Measurements from ENCODE around the gene ATP6V1F. TPM values are rescaled to one million over a fixed set of nuclear protein-coding genes. Genes with fewer than 3 reads are reported as not detected.

Gene ATP6V1F
- total RNA-seq, 3 donors from 2014 or later, result 55.6 to 85.5 (median 82.4) TPM

DNA sequence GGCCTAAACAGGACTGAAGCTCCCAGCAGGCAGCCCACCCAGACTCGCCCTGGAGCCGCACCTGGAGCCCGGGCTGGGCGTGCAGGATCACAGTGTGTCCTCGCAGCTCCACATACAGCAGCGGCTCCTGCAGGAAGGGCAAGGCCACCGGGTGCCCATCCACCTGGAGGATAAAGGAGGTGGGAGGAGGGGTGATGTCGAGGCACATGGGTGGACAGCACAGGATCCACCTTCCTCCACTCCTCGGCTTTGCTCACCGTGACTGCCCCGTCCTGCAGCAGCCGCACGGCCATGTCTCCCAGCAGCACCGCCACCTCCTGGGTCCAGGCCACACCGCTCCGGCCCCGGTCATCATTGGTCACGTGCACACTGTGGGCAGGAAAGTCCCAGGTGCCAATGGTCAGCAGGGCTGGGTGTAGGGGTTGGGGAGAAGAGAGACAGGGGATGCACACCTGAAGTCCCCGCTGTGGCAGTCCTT is 16.8 kb downstream of the ATP6V1F start:
- no peak overlapping the region for H3K4me3 ChIP-seq
- no peaks in the 10 kb centered on the region for H3K36me3 ChIP-seq (ENCODE audit: low read depth)
- peaks cover 13% of the 10 kb centered on the region for H3K4me1 ChIP-seq (ENCODE audit: low read depth)
- peak in 1 of 3 donors; percentile 49 for DNase-seq
- intact Hi-C loops (cut with DNase I, micrococcal nuclease), result no loop called here
- no peaks in the 10 kb centered on the region for H3K9me3 ChIP-seq
- TF ChIP-seq, protein P1, sequence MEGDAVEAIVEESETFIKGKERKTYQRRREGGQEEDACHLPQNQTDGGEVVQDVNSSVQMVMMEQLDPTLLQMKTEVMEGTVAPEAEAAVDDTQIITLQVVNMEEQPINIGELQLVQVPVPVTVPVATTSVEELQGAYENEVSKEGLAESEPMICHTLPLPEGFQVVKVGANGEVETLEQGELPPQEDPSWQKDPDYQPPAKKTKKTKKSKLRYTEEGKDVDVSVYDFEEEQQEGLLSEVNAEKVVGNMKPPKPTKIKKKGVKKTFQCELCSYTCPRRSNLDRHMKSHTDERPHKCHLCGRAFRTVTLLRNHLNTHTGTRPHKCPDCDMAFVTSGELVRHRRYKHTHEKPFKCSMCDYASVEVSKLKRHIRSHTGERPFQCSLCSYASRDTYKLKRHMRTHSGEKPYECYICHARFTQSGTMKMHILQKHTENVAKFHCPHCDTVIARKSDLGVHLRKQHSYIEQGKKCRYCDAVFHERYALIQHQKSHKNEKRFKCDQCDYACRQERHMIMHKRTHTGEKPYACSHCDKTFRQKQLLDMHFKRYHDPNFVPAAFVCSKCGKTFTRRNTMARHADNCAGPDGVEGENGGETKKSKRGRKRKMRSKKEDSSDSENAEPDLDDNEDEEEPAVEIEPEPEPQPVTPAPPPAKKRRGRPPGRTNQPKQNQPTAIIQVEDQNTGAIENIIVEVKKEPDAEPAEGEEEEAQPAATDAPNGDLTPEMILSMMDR (IDR thresholded peaks at IDR 0.05), result no peak
- no peak for ATAC-seq

DNA sequence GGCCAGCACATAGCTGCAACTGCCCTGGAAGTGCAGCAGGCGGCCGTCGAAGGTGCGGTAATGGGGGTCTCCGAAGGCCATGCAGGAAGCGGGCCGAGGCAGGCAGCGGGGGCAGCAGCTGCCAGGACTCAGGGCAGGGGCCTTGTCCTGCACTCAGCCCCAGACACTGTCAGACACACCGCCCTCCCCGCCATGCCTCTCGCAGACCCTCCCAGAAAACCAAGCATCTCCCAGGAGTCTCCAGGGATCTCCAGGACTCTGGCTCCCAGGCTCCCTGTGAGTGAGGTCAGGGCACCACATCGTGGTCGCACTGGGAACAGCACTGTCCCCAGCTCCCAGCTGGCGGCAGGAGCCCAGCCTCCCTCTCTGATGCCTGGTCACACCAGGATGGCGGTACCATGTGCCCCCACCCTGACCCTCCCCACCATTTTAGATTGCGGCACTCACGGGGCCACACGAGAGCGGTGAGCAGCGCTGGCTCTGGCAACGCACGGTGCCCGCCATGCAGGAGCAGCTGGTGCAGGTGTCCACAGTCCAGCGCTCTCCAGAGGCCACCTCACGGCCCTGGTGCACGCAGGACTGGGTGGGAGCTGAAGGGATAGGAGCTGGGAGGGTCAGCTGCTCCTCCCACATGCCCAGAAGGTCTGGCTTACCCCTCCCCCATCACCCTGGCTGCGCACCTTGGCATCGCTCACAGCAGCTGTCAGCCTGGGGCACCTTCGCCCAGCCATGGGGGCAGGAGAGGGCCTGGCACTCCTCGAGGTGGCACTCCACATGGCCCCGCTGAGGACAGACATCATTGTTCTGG is 17.5 kb downstream of the ATP6V1F start:
- TF ChIP-seq, protein P1 (IDR thresholded peaks at IDR 0.05), result peak; percentile 77
- Histone ChIP-seq H3K4me1 (ENCODE audit: low read depth) (peaks cover 10% of the 10 kb centered on the region), H3K4me3 (no peak overlapping the region), H3K9me3 (no peaks in the 10 kb centered on the region), H3K36me3 (ENCODE audit: low read depth) (no peaks in the 10 kb centered on the region)
- ATAC-seq (peak; percentile 79), DNase-seq (peak; percentile 58 to 83 (median 82))
- intact Hi-C loops (cut with DNase I, micrococcal nuclease), result no loop called here

DNA sequence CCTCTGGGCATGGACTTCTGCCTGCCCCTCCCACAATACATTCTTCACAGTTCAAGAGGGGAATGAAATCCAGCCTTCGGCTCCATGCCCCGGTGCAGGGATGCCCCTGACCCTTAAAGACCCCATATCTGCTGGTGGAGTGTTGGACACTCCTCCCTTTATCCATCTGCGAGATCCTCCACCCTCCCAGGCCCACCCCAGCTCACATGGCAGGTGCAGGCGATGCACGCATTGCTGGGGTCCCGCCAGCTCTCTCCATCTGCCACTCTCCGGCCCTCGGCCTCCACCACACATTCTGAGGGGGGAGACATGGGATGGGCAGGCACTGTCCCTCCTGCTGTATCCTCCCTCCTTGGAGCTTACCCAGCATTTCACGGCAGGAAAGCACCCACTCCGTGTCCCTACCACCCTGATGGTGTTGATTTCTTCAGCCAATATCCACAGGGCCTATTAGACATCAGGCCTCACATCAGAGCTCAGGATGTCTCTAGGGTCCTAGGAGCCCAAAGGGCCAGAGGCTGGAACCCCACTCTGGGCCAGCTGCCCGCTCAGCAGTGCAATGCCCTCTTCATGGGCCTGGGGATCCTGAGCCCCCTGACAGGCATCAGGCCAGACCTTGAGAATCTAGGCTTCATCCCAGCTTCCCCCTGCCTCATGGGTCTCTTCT is 18.3 kb downstream of the ATP6V1F start:
- TF ChIP-seq, protein P1 (IDR thresholded peaks at IDR 0.05), result no peak
- Histone ChIP-seq H3K36me3 (ENCODE audit: low read depth) (no peaks in the 10 kb centered on the region), H3K4me3 (no peak overlapping the region), H3K4me1 (ENCODE audit: low read depth) (peaks cover 8% of the 10 kb centered on the region), H3K9me3 (no peaks in the 10 kb centered on the region)
- intact Hi-C loops (cut with DNase I, micrococcal nuclease), result no loop called here
- DNase-seq (peak in 2 of 3 donors; percentile 14 to 44), ATAC-seq (no peak)

DNA sequence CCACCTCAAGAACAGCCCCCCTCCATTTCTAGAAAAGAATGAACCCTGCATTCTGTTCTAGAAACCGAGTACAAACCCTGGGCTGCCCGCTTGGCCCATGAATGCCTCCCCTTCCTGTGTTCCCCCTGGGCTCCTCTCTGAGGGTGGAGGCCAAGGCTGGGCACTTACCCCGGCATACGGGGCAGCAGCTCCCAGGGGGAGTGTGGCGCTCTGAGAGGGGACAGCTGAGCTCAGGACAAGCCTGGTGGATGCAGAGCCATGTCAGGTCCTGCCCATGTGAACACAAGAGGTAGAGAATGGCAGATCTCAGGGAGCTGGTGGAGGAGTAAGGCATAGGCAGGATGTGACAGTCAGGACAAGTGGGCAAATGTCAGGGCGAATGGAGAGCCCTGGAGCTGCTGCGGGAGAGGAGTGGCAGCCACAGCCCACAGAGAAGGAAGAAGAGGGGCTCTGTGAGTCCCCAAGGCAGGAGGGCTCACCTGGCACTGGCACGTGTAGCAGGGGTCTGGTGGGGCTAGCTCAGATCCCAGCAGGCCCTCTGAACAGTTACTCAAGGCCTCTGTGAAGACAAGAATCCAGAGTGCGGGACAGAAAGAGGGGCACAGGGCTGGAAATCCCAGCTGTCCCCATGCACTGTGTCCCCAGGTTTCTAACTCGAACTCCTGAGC is 18.9 kb downstream of the ATP6V1F start:
- ATAC-seq (no peak), DNase-seq (peak in 2 of 3 donors; percentile 19 to 31)
- TF ChIP-seq, protein P1 (IDR thresholded peaks at IDR 0.05), result no peak
- no peak overlapping the region for H3K4me3 ChIP-seq
- H3K4me1 ChIP-seq (ENCODE audit: low read depth), result peaks cover 5% of the 10 kb centered on the region
- intact Hi-C loops (cut with DNase I, micrococcal nuclease), result no loop called here
- no peaks in the 10 kb centered on the region for H3K9me3 ChIP-seq
- H3K36me3 ChIP-seq (ENCODE audit: low read depth), result no peaks in the 10 kb centered on the region

DNA sequence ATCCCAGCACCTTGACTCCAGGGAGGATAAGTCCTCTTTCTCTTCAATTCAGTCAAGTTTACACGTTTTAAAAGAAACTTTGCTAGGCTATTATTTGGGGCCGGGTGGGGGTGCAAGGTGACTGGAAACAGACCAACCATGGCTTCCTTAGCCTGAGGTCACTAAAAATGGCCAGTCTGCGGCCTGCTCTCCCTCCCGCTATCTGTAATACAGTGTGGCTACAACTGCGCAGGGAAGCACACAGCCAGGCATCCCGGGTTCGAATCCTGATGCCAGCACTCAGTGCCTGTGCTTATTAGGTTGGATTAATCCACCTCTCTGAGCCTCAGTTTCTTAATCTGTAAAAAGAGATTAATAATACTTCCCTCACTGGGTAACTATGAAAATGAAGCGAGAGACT is 19.5 kb downstream of the ATP6V1F start:
- DNase-seq, result peak in 2 of 3 donors; percentile 3 to 15
- no peak for ATAC-seq
- TF ChIP-seq, protein P1 (IDR thresholded peaks at IDR 0.05), result no peak
- intact Hi-C loops (cut with DNase I, micrococcal nuclease), result no loop called here
- H3K4me1 ChIP-seq (ENCODE audit: low read depth), result no peaks in the 10 kb centered on the region
- H3K9me3 ChIP-seq, result no peaks in the 10 kb centered on the region
- no peak overlapping the region for H3K4me3 ChIP-seq
- no peaks in the 10 kb centered on the region for H3K36me3 ChIP-seq (ENCODE audit: low read depth)

Data from mucosa of descending colon (tissue), 3 donors.